EL (cell line): ENCODE results near the gene WDR70.

ENCODE experiments used
- DNase-seq: peaks from one replicate; pipeline ENCODE4 v3.0.0-alpha.2; 2016

WDR70 gene

DNA sequence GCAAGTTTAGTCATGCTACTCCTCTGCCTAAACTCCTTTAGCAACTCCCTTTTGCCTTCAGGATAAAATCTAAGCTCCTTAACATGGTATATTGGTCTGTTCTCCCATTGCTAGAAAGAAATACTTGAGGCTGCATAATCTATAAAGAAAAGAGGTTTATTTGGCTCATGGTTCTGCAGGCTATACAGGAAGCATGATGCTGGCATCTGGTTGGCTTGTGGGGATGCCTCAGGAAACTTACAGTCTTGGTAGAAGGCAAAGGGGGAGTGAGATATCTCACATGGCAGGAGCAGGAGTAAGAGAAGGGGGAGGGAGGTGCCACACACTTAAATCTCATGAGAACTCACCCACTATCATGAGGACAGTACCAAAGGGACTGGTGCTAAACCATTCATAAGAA is 315.7 kb downstream of the WDR70 start:
- no peak for DNase-seq

DNA sequence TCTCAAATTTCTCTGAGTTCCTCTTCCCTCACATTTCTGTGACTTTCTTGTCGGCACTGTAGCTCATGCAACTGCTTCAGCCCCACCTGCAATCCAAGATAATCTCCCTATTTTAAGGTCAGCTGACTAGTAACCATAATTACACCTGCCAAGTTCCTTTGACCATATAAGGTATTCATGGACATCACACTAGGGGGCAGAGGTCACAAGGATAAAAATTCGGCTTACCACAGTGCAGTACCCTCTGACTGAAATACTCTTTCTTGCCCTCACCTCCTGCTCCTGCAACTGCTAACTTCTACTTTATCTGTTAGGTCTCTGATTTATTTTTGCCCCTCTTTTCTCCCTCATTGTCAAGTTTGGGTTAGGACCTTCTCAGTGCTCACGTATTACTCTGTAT is 316.5 kb downstream of the WDR70 start:
- no peak for DNase-seq

DNA sequence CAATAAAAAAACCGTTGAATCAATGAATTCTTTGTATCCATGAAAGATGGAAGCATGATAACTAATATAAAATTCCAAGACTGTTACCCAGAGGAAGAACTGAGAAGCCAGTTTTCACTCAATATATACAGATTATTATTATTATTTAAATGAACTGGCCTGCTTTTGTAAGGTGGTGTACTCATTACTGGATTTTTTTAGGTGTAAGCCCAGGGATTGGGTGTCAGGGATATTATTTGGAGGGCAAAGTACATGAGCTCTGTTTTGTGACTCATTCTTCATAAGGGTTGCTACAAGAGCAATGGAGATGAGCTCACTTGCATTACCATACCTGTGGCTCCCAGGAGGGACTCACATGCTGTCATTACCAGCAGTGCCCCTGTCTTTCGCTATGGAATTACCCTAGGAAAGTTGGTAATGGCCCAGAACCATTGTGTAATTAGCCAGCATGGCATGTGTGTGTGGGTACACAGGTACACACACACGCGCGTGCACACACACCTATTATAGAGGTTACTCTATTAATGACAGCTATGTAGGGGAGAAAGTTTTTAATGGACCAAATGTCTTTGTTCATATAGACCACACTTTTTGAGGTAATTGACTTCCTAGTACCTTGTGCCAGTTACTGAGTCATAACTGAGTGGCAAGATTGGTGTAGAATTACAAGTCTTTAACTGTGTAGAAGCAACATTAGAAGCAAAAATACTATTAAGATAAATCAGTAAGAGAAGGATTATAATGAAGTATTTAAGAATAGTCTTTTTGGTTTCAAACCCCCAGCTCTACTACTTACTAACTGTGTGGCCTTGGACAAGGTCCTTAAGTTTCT is 317.3 kb downstream of the WDR70 start:
- peak; percentile 34 for DNase-seq

DNA sequence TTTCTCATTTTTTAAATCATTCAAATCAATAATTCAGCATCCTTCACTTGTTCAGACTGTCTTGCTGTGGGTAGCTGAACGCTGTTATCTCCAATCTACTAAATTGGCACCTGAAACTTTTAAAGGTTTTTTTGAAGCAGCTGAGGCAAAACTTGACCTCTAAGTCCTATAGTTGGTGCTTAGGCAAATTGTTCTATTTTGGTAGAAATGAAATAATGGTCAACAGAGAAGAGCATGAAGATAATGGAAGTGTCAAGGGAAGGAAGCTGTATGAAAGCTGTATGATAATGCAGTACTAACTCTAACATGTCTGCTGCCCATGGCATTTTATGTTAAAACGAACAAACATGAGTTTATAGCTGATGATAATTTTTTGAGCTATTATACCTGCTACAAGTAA is 322.8 kb downstream of the WDR70 start:
- no peak for DNase-seq

DNA sequence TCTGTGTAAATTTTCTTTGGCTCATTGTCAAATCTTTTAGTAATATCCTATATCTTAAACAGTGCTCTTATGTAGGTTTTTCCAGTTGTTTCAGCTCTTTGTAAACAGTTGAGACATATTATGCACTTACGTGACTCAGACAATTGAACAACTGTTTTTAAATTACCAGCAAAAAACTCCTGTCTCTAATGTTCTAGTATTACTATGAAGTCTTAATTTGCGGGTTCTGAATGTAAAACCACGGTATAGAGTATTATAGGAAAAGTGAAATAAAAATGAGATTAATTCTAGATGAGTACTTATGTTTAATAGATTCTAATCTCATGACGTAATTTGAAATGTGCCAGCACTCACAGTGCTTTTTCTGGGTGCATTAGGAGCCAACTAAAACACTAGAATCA is 324.7 kb downstream of the WDR70 start:
- no peak for DNase-seq

DNA sequence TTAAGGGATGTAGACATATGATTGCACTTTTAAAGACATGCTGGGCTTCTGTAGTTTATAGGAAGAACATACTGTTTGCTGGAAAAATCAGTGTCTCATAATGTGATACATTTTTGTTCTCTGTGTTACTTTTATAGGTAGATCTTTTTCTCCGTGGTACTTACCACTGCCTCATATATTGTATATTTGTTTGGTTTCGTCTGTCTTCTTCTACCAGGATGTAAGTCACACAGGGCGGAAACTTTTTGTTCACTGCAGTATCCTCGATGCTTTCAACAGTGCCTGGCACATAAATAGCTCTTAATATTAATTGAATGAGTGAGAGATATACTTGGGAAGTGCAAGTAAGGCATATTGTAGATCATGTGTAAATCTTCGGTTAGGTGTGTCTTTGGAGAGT is 325.3 kb downstream of the WDR70 start:
- no peak for DNase-seq

DNA sequence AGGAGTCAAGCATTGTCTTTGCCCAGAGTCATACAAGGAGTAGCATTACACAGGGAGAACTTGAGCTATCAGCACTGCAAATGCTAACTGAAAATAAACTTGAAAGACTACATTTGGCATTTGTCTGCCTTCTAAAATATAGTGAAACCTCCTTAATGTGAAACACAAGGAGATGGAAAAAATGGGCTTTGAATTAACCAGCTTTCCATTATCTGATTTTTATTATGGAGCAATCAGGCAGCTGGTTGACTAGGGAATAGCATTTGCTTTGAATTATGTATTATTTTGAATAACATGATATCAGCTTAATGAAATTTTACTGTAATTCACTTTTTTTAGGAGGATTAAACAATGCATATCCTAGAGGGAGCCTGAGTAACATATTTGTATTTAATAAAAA is 329.9 kb downstream of the WDR70 start:
- DNase-seq = no peak

DNA sequence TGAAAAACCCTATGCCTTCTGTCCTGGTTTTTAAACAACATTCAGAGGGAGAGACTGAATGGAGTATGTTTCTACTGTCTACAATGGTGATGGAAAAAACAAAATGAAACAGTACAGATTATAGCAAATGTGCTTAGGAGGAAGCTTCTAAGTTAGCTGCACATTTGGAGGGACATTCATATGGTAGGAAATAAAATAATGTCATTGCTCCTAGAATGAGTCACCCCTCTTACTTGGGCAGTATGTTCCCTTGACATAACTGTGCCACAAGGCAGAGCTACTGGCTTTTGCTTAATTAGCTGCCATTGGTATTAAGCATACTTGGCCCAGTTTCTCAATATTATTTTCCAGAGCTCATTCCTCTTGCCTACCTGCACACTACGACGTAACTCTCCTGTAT is 331.8 kb downstream of the WDR70 start:
- peak; percentile 44 for DNase-seq

DNA sequence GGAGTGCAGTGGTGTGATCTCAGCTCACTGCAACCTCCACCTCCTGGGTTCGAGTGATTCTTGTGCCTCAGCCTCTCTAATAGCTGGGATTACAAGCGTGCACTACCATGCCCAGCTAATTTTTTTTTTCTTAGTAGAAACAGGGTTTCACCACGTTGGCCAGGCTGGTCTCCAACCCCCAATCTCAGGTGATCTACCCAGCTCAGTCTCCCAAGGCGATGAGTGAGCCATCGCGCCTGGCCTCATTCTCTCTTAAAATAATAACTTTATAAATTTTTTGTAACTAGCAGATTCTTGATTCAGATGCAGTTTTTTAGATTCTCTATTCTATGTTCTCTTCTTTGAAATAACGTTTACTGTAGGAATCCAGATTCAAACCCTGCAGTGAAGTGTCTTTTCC is 333.6 kb downstream of the WDR70 start:
- DNase-seq = no peak

DNA sequence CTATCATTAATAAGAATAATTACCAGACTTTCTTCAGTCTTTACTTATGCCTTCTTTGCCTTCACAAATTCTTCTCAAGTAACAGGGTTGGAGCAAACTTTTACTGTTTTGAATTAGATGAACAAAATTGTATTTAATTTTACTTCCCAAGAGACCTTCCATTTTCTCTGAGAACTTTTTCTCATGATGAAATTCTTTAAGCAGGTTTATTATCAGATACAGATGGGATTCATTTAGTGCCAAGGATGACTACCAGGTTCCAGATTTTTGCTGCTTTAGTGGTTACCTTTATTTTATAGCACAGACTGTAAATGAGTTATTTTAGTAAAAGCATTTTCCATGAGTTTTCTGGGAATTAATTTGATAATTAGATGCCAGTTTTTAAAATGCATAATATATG is 335.6 kb downstream of the WDR70 start:
- no peak for DNase-seq

DNA sequence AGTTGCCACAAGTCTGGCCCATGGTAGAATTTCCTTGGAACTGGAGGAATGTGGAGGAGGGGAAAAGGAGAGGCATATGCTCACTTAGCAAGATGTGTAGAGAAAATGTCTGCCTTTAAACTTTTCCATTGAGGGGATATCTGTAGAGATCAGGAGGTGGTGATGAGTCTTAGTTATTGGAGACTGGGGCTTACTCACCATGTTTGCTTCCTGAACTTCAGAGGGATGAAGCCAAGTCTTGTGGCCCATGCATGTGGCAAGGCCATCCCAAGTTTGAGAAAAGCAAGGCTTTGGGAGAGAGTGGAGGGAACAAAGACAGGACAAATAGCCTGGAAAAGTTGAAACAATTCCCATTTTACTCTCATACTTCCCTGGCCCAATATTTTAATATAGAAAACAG is 336.2 kb downstream of the WDR70 start:
- DNase-seq = peak; percentile 23

DNA sequence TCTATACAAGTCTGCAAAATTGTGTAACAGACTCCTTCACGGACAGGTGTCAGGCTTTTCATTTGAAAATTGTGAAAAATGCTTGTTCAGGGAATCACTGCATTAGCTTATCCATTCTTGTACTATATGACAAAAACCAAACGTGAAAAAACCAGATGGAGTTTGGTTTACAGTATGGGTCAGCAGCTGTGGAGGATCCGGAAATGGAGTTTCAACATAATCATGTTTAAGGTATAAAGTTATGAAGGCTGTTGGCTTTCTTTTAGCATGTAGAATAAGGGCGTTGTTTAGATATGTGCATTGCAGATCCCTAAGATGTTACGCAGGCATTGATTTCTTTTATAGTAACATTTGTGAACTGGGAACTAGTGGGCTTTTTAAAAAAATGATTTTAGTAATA is 336.9 kb downstream of the WDR70 start:
- DNase-seq = no peak

DNA sequence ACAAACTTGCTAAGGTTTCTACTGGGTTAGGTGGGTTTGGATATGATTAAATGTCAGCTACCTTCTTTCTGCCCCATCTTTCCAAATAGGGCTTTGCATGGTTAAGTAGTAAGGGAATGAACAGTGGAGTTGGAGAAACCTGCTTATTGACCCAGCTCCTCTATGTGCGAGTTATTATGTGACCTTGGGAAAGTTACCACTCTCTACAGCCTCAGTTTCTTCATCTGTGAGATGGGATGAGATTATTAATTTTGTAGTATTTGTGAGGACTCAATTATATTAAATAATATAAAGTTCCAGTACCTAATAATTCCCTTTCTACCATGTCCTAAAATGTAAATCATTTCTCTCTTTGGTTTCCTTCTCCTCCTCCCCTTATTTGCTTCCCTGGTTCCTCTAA is 337.3 kb downstream of the WDR70 start:
- DNase-seq = no peak

DNA sequence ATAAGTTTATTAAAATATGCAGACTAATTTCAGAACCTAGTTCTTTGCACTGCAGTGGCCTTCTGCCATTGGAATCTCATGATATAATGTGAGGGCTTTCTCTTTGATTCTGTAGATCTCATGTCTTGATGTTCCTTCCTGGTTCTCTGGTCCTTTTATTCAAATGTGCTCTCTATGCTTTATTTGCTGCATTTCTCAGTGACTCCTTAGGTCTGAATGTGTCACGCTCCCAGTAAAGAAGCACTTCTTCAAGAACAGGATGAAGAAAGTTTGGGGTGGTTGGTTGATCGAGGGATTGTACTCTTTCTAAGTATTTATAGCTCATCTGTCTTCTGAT is 338.1 kb downstream of the WDR70 start:
- DNase-seq = no peak

DNA sequence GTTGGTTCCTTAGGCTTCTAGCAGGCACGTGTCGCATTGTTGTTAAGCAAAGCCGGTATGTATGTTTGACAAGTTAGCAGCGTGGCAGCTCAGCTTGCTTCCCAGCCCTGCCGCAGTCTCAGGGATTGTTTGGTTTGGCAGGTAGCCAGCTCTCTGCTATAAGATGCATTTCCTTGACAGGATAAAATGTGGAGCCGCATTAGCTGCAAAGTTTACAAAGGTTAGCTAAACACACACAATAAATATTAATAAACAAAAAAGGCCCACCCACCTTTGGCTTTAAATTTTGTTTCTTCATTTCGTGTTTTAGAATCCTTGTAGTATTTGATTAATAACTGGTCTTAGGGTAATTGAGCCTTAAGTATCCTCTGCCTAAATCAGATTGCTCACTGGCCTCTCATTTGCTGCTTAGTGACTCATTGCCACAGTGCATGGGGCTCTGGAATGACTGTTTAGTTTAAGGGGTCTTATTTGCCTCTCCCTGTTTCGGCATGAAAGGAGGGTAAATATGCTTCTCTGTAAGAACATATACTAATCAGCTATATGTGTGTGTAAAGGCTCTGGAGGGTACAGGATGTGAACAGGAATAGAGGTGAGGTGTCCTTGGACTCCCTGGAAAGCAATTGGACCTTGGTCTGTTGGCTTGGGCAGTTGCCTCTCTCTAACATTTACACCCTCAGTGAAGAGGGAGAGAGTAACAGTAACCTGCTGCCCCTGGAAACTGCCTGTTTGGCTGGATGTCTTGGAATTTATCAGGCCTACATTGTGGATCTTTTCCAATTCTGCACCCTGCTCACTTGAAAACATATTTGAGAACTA is 338.7 kb downstream of the WDR70 start:
- DNase-seq = peak; percentile 91

DNA sequence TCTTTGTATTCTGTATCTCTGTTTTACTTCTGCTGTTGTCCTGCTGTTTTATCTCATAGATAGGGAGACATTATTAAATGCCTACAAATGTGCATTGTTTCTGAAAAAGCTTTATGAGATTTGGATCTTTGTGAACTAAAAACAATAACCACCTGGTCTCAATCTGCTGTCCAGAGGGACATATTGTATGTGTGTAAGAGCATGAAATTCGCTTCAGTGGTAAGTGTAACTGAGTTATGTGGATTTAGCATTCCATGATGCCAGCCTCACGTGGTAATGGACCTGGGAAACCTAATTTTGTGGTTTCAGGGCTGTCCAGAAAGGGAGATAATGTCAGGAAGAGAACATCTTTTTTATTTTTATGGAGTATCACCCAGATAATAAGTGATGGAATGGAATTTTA is 341.4 kb downstream of the WDR70 start:
- DNase-seq = no peak

DNA sequence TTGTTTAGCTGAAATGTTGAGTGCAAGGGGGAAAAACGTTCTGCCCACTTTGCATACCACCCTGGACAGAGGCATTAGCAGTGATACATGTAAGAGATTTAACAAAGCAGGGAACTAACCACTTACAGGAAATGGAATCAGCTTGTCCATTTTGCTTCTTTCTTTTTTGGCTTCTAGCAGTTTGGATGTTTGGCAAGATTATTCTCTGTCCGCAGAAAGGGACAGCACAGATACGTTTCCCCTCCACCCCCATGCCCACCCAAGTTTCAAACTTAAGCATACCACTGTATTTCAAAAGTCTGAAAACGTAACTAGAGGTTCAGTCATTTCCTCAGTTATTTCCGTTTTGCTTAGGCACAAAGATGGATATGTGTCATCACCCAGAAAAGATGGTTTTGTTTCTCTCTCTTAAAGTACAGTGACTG is 342.3 kb downstream of the WDR70 start:
- no peak for DNase-seq

DNA sequence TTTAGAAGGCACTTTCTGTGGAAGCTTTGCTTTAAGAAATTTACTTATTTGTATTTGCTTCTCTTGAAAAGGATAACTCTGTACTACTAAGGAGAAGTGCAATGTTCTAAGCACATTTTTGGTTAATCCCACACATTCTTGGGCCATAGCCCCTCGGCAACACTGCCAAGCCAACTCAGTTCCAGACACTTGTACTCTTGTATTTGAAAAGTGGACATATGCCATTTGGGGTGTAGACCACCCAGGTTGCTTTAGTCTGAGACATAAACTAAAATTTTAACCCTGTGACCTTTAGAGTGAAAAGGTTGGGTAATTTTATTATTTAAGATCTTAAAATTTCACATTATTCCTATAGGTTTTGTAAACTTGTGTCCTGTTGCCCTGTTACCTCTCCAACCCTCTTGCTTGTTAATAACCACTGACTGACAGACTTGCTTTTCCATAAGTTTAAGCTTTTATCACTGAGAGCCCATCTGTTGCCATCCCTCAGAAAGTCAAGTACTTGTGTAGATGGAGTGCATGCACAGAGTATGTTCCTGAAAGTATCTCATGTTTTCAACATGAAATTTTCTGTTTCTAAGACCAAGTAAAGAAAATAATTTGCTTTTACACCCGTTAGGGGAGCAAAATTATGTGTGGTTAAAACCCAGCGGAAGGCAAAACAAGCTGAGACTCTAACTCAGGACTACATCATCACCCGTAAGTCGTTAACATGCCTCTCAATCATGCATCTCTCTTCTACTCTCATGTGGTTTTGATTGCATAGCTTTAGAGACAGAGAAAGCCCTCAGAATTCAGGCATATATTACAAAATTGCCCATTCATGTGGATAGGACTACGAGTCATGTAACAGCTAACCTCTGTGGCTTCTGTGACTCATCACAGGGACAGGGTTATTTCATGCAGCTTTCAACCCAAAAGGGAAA is 343.4 kb downstream of the WDR70 start:
- DNase-seq = peak; percentile 97

DNA sequence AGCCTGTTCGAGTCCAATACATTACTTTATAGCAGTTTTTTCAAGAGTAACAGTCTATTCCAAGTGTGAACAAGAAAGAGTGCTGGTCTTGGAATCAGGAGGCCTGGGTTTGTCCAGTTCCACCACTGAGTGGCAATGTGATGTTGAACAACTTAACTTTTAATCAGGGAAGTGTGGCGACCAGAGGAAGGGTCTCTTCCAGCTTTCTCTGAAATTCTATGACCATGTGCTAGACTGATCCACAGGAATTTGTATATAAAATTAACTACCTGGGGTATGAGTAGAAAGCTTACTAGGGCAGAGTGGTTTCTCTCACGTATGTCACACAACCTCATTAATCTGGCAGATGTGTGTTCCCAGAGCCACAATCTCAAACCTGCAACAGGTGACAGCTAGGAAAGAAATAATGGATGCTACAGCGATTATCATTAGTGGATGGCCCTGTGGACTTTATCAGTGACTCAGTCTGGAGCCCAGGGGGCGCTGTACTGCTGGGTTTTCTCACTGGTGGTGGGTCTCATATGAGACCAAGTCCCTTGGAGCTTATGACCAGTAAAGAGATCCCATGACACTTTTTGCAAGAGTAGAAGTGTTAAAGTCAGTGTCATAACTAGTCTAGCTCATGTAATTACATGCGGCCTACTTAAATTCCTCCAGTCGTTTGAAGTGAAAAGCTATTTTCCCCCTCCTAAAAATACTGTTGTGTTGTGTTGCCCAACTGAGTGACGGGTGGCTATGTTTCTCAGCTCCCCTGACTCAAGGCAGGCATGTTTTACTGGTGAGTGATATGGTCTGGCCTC is 344.2 kb downstream of the WDR70 start:
- peak; percentile 47 for DNase-seq

DNA sequence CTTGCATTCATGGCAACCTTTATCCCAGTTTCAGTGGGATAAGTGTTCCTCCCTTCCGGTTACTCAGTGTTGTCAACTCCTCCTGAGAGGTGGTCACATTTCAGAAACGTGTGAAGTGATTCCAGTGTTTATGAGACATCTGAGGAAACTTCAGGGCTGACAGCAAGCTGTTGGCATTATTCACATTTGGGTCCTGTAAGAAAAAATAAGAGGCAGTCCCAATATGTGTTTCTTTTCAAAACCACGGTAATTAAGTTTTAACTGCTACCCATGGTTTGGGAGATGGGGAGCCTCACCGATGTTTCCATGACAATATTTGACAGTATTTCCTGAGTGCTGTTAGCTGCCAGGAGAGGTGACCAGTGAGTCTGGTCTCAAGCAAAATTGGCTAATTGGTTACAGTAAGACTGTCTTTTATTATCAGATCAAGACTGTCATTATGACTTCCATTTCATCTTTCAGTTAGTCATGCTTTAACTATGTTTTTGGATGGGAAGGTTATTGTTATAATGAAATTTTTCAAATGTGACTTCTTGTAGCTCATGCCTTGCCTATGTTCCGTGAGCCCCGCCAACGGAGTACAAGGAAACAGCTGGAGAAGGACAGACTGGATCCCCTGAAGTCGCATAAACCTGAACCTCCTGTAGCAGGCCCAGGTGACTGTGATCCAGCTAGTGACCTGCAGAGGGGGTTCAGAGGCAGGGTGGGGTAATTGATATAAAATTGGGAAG is 345.4 kb downstream of the WDR70 start:
- DNase-seq = peak; percentile 61

DNA sequence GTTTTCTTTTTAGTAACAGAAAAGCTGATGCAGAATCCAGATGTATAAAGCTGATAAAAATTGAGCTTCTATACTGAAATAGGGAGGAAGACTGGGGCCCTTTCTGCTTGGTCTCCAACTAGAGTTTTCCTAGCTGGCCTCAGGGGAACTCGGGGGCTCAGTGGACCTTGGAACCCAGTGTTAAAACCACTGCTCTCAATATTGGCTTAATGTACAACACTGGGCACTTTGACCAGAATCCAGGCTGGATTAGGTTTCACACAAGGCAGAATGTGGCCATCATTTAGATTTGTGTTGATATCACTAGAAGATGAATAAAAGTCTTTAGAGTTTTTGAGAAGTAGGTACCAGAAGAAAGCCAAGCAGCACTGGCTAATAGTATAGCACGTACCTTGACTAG is 346.1 kb downstream of the WDR70 start:
- DNase-seq = no peak

DNA sequence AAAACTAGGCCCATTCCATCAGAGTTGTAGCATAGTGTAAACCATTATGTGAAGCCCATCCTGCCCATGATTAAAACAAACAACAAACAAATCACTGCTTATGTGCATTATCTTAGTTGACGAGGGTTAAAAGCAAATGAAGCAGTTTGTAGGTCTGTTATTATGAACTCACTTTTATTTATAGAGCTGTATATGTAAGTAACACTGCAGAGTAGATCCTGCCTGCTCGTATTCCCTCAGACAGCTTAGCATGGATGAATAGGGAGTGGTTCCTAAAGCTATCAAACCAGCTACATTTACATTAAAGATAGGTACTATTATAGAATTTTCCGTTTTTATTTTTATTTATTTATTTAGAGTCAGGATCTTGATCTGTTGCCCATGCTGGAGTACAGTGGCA is 348.1 kb downstream of the WDR70 start:
- DNase-seq = no peak
